Measurements from ENCODE around the gene MAMDC2.

The MAMDC2 gene

DNA sequence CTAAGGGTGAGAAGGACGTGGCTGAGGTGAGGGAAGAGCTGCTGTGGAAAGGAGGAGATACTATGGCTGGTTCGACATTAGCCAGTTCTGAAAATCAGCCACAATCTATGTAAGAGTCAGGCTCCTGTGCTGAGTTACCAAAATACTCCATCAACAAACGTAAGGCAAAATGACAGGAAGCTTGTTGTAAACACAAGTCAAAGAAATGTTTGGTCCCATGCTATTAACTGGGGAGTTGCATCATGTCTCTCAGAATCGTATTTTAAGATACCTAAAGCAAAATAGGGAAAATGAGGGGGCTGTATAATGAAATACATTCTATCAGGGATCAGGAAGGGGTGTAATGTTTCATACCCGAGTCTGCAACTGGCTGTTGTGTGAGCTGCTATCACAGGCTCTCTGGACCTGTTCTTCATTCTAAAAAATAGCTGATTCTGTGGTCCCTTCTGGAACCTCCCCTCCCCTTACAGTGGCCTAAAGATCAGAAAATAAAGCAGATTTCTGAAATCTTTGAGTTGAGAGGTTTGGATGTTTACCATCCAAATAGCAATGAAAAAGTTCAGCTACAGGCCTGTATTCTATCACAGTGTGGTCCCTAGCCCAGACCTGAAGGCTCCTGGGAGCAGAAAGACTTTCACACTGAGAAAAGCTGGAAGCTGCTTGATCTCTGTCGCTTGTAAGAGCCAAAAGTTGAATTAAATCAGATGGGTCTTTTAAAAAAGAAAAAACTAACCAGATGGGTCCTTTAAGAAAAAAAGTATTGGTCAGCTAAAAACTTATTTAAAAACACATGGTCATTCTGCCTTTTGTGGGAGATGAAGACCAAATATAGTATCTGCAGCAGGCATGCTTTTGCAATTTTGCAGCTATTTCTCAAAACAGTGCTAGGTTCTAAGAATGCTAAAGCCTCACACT lies 117.3 kb downstream of the MAMDC2 start:
- TF ChIP-seq ESRRG (CRISPR knock-in tag; IDR thresholded peaks at IDR 0.05) (no peak), BACH2 (CRISPR knock-in tag; IDR thresholded peaks at IDR 0.05; ENCODE audit: borderline replicate concordance) (no peak), TOX (CRISPR knock-in tag; IDR thresholded peaks at IDR 0.05; ENCODE audit: borderline replicate concordance) (no peak), ZNF70 (CRISPR knock-in tag; IDR thresholded peaks at IDR 0.05) (no peak), CSDC2 (CRISPR knock-in tag; IDR thresholded peaks at IDR 0.05) (no peak), ZNF8 (CRISPR knock-in tag; IDR thresholded peaks at IDR 0.05) (no peak), ZNF565 (CRISPR knock-in tag; conservative IDR thresholded peaks at IDR 0.05; ENCODE audit: low read depth) (no peak), ZFP30 (CRISPR knock-in tag; IDR thresholded peaks at IDR 0.05) (no peak)
- peak; percentile 50; the same call in 1 of the 3 replicates for ATAC-seq

DNA sequence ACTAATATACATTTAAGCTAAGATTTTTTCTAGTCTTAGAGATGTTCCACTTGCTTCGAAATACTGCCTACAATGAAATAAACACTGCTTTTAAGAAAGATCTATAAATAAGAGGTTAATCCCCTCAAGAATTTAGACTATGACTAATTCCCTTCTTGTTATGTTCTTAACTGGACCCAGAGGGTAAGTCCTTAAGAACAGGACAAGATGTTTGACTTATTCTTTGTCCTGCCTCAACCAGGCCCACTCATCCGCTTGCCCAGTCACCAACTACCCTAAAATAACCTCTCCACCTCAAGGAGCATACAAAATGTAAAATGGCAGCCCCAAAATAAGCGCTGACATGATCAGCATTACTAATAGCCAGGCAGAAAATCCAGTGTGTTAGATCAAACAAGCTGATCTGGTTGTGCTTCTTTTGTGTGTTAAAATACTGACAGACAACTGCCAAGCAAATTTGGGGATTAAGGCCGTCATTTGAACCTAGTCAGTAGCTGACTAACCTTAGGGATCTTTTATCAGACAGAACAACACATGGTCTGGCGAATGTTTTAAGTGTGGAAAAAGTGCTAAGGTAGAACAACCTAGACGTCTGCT lies 121.5 kb downstream of the MAMDC2 start:
- ATAC-seq, result no peak
- TF ChIP-seq OSR1 (CRISPR knock-in tag; IDR thresholded peaks at IDR 0.05) (no peak), GLIS3 (CRISPR knock-in tag; IDR thresholded peaks at IDR 0.05) (no peak), ARNTL (CRISPR knock-in tag; IDR thresholded peaks at IDR 0.05; ENCODE audit: borderline replicate concordance, low read depth) (no peak), PPARA (CRISPR knock-in tag; IDR thresholded peaks at IDR 0.05; ENCODE audit: borderline replicate concordance) (no peak), CREB5 (CRISPR knock-in tag; IDR thresholded peaks at IDR 0.05; ENCODE audit: low read depth) (no peak), ZFP3 (CRISPR knock-in tag; IDR thresholded peaks at IDR 0.05) (no peak), POU6F1 (CRISPR knock-in tag; IDR thresholded peaks at IDR 0.05; ENCODE audit: borderline replicate concordance, low read depth) (no peak), PATZ1 (CRISPR knock-in tag; IDR thresholded peaks at IDR 0.05; ENCODE audit: borderline replicate concordance) (no peak), RARB (CRISPR knock-in tag; IDR thresholded peaks at IDR 0.05) (no peak), ZFP30 (CRISPR knock-in tag; IDR thresholded peaks at IDR 0.05) (no peak), TOX (CRISPR knock-in tag; IDR thresholded peaks at IDR 0.05; ENCODE audit: borderline replicate concordance) (no peak)
- TF ChIP-seq, protein P1, sequence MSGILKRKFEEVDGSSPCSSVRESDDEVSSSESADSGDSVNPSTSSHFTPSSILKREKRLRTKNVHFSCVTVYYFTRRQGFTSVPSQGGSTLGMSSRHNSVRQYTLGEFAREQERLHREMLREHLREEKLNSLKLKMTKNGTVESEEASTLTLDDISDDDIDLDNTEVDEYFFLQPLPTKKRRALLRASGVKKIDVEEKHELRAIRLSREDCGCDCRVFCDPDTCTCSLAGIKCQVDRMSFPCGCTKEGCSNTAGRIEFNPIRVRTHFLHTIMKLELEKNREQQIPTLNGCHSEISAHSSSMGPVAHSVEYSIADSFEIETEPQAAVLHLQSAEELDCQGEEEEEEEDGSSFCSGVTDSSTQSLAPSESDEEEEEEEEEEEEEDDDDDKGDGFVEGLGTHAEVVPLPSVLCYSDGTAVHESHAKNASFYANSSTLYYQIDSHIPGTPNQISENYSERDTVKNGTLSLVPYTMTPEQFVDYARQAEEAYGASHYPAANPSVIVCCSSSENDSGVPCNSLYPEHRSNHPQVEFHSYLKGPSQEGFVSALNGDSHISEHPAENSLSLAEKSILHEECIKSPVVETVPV (CRISPR knock-in tag; IDR thresholded peaks at IDR 0.05), result no peak
- TF ChIP-seq, protein P2, sequence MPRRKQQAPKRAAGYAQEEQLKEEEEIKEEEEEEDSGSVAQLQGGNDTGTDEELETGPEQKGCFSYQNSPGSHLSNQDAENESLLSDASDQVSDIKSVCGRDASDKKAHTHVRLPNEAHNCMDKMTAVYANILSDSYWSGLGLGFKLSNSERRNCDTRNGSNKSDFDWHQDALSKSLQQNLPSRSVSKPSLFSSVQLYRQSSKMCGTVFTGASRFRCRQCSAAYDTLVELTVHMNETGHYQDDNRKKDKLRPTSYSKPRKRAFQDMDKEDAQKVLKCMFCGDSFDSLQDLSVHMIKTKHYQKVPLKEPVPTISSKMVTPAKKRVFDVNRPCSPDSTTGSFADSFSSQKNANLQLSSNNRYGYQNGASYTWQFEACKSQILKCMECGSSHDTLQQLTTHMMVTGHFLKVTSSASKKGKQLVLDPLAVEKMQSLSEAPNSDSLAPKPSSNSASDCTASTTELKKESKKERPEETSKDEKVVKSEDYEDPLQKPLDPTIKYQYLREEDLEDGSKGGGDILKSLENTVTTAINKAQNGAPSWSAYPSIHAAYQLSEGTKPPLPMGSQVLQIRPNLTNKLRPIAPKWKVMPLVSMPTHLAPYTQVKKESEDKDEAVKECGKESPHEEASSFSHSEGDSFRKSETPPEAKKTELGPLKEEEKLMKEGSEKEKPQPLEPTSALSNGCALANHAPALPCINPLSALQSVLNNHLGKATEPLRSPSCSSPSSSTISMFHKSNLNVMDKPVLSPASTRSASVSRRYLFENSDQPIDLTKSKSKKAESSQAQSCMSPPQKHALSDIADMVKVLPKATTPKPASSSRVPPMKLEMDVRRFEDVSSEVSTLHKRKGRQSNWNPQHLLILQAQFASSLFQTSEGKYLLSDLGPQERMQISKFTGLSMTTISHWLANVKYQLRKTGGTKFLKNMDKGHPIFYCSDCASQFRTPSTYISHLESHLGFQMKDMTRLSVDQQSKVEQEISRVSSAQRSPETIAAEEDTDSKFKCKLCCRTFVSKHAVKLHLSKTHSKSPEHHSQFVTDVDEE (CRISPR knock-in tag; IDR thresholded peaks at IDR 0.05), result no peak

DNA sequence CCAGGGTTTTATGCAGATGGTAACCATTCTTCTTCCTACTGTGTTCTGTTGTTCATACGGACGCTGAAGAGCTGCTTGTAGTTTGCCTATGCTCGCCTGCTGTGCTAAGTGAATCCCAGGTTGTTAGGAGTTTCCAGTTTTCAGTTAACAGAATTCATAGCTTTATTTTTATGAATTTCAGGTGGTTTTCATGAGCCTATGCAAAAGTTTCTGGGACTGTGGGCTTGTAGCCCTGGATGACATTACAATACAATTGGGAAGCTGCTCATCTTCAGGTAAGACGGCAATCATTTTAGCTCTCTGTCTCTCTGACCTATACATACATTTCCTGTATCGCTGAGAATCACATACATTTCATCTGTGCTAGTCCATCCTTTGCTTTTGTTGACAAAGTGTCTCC lies 124.9 kb downstream of the MAMDC2 start:
- ATAC-seq, result no peak
- no peak for TF ChIP-seq ZNF70 (CRISPR knock-in tag; IDR thresholded peaks at IDR 0.05)
- TF ChIP-seq PATZ1 (CRISPR knock-in tag; IDR thresholded peaks at IDR 0.05; ENCODE audit: borderline replicate concordance), result no peak

All from SK-N-SH treated with all-trans-retinoic acid at 6 μM for 48 hours (cell line).